Choroid plexus epithelial cell (primary cell): Measurements from ENCODE around the gene RBBP8NL.

Experiments
- DNase-seq: peaks from one replicate; pipeline ENCODE4 v3.0.0-alpha.2; 2010; ENCODE audit warnings: low read depth
- H3K4me3 ChIP-seq: 2 replicates; pipeline ENCODE4 v1.5.1; 2011; ENCODE audit warnings: low read depth, mild to moderate bottlenecking, control low read depth, low read length, moderate library complexity
- CTCF ChIP-seq: conservative IDR thresholded peaks from 2 replicates; pipeline ENCODE4 v1.5.1; 2011; ENCODE audit warnings: low read depth, mild to moderate bottlenecking, control low read depth, inconsistent platforms, low read length, moderate library complexity

Gene RBBP8NL

GRCh38 chr20:62427172-62428001, at the start of gene RBBP8NL:
RBBP8NL (minus strand) TSS chr20:62427539; CDS start chr20:62419647, 7,892 bp downstream.
- no peak for TF ChIP-seq CTCF
- no peak within 1 kb of the TSS for H3K4me3 ChIP-seq
- no peak for DNase-seq

DNA sequence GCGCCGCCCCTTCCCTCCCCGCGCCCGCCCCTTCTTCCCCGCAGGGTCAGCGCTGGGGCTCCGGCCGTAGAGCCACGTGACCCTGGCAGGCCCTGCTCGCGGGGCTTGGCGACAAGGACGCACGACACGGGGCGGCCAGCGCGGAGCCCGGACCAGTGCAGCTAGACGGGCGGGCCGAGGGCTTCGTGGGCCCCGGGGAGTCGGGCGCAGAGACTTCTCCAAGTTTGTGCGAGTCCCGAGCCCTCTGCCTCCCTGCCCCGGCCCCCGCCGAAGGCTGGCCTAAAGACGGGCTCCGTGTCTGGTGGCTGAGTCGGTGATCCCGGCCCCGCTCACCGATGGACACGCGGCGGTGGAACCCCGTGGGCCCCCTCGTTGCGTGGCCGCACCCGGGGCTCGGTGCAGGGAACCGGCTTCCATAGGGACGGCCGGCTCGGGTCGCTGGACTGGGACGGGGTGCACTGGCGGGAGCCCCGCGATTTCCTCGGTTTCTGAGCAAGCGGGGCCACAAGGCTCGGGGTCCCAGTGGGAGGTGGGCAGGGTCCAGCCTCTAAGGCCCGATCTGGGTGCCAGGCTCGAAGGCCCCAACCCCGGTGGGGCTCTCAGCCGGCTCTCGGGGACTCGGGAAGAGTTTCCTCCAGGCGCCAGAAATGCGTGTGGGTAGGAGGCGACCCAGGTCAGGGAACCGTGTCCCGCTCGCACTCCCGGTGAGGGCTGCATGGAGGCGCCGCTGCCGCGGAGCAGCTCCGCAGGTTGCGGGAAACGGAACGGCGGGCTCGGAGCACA, 48.9 kb upstream of the RBBP8NL start:
- TF ChIP-seq CTCF: no peak
- no peak overlapping the region for H3K4me3 ChIP-seq
- DNase-seq: no peak

GRCh38 chr20:62475772-62476055, 48.4 kb upstream of the RBBP8NL start, which contains the start of gene GATA5:
GATA5 (minus strand) TSS chr20:62475995; CDS start chr20:62475521, 474 bp downstream.
- no peak within 1 kb of the TSS for H3K4me3 ChIP-seq
- DNase-seq: no peak
- no peak for TF ChIP-seq CTCF

DNA sequence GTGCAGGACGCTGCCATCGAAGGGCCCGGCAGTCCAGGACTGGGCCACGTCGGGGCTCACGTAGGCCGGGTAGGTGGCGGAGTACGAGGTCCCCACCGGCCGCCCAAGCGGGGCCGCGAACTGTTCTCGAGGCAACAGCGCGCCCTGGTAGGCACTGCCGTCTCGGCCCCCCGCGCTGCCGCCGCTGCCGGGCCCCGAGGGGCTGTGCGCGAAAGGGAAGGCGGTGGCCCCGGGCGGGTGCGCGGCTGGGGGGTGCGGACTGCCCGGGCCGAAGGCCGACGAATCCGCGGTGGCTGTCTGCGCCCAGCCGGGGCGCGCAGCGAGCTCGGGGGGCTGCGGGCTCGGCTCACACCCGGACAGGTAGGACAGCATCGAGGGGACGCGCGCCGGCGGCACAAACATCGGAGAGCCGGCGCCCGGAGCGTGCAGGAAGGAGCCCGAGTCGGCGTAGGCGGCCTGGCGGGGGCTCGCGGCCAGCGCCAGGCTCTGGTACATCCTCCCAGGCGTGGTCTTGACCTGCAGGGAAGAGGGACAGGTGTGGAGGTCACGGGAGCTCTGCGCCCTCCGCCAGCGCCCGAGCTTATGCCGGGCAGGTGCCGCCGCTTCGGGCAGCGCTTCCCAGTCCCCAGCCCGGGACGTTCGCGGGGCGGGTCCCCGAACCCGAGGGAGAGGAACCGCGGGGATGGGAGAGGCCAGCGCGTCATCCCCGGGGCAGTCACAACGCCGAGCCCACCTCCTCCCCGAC, 47.9 kb upstream of the RBBP8NL start:
- H3K4me3 ChIP-seq: no peak overlapping the region
- no peak for TF ChIP-seq CTCF
- DNase-seq: no peak

GRCh38 chr20:62474604-62475026, 47.3 kb upstream of the RBBP8NL start:
- TF ChIP-seq CTCF: no peak
- no peak for DNase-seq

DNA sequence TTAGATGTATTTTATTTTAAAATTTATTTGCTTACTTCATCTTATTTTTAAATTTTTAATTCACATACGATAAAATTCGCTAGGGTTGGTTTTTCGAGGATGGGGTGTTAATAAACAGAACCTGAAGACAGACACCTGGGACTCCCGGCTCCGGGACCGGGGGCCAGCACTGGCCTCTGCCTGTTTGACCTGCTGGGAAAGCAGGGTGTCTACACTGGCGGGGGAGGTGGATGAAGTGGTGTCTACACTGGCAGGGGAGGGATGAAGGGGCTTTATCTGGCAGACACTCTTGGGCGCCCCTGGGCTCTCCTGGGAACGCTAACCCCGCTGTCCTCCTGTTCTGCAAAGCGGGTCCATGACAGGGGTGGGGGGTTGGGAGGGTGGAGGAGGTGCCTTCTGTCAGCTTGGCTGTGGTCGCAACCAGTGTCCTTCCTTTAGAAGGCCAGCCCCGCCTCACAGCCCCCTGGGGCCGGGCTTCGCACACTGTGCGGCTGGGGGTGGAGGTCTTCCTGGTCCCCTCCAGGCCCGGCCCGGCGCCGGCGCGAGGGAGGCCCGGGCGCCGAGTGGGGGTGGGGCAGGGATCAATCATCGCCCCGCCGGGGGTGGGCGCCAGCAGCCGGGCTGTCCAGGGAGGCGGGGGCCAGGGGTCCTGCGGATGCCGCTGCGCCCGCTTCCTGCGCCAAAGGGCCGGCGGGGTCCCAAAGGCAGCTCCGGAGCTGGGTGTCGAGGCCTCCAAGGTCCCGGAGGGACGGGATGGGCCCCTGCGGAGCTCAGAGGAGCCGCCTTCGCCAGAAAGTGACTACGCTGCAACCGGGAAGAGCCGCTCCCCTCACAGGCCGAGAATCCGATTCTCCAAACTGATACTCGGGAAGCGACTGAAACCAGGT, 46.6 kb upstream of the RBBP8NL start:
- TF ChIP-seq CTCF: no peak
- no peak for DNase-seq
- no peak overlapping the region for H3K4me3 ChIP-seq

More at GRCh38 chr20:62474604-62475026, 47.3 kb upstream of the RBBP8NL start:
- H3K4me3 ChIP-seq: no peak overlapping the region
